ENCODE results near the gene FBXO31. TPM values are rescaled to one million over a fixed set of nuclear protein-coding genes. Genes with fewer than 3 reads are reported as not detected.

FBXO31 gene
- total and polyA plus RNA-seq, 2 of the 8 experiments (the other 6 are each of a cell fraction or from before 2014, with no cell fraction given): 8.3 to 21.6 TPM

- peaks cover 5 to 51% (median 31%) of the 10 kb centered on the region in 4 experiments; a peak in 7 of 8 replicates for H3K36me3 ChIP-seq (ENCODE audit: control insufficient read depth in 2 of 4, insufficient read depth in 4 of 4, low read length in 3 of 4)
- H3K4ac ChIP-seq (replicated peaks; ENCODE audit: insufficient read length, low read depth, low read length): no peak overlapping the region
- no peaks in the 10 kb centered on the region for H3K27me3 ChIP-seq (replicated peaks in 1 of 4; ENCODE audit: control insufficient read depth in 3 of 4, extremely low read depth in 1 of 4, insufficient read depth in 3 of 4, low read length in 3 of 4)
- H2BK12ac ChIP-seq (ENCODE audit: low read depth, low read length): no peak overlapping the region
- FAIRE-seq (no peak), DNase-seq (ENCODE audit: low read depth in 1 of 2, low spot score in 2 of 2) (no peak)
- H2BK15ac ChIP-seq (ENCODE audit: low read length): no peak overlapping the region
- H3K9me3 ChIP-seq (ENCODE audit: insufficient read depth in 2 of 2, low read depth in 1 of 2, low read length in 1 of 2): no peaks in the 10 kb centered on the region
- no peak overlapping the region for H3K9ac ChIP-seq (replicated peaks in 1 of 4; ENCODE audit: extremely low read depth in 1 of 4, low read depth in 3 of 4, low read length in 3 of 4)
- ChIA-PET POLR2A (ENCODE audit: partially characterized antibody) (no interaction called here), CTCF (ENCODE audit: partially characterized antibody) (interaction anchor here (0.6 to 1.7 kb wide), 4 partner anchors 17 to 271 kb away, joined by 3 to 6 read pairs (median 4); no protein-coding TSS in a partner anchor)
- no peak overlapping the region for H3K23ac ChIP-seq (ENCODE audit: insufficient read length)
- H3K23me2 ChIP-seq (ENCODE audit: low read depth, low read length): no peaks in the 10 kb centered on the region
- no peak overlapping the region for H3K18ac ChIP-seq (ENCODE audit: extremely low read depth, low read length)
- no peak overlapping the region for H4K8ac ChIP-seq (ENCODE audit: extremely low read depth, insufficient read depth, low read length)
- H3K27ac ChIP-seq (ENCODE audit: low read depth, low read length): no peak overlapping the region
- H3K4me3 ChIP-seq (ENCODE audit: extremely low read depth in 1 of 4, insufficient read depth in 2 of 4, low read depth in 3 of 4, low read length in 4 of 4): no peak overlapping the region
- WGBS, 2 experiments (ENCODE audit: extremely low coverage in 1 of 2, insufficient coverage in 1 of 2, insufficient read length in 1 of 2, insufficient replicate concordance in 2 of 2, low coverage in 1 of 2, low lambda C conversion rate in 2 of 2, missing lambda C conversion rate in 1 of 2): 91% methylated on average over 14 of the region's 14 CpGs; no CpG with 5 or more reads in 1 of the 2 experiments
- no peak overlapping the region for H2BK5ac ChIP-seq (ENCODE audit: low read depth, low read length)
- H3K79me2 ChIP-seq (ENCODE audit: control insufficient read depth in 1 of 2, insufficient read depth in 2 of 2, low read length in 2 of 2): no peaks in the 10 kb centered on the region
- peaks cover 0 to 7% of the 10 kb centered on the region in 2 experiments for H4K20me1 ChIP-seq (replicated peaks in 1 of 2; ENCODE audit: control insufficient read depth in 1 of 2, insufficient read depth in 2 of 2, low read length in 2 of 2)
- no peak overlapping the region for H2BK120ac ChIP-seq (replicated peaks; ENCODE audit: low read depth, low read length)
- no peak overlapping the region for H3K14ac ChIP-seq (ENCODE audit: insufficient read length)
- TF ChIP-seq TAF1 (IDR thresholded peaks at IDR 0.05; ENCODE audit: low read depth, low read length) (no peak), TCF12 (IDR thresholded peaks at IDR 0.05; ENCODE audit: low read depth, low read length) (no peak), CBX8 (IDR thresholded peaks at IDR 0.05; ENCODE audit: borderline replicate concordance, low read depth, low read length) (no peak), EZH2 (IDR thresholded peaks at IDR 0.05; ENCODE audit: low read depth, low read length, severe bottlenecking) (no peak), RAD21 (IDR thresholded peaks at IDR 0.05 in 1 of 2, conservative IDR thresholded peaks at IDR 0.05 in 1 of 2; ENCODE audit: low read depth in 2 of 2, low read length in 2 of 2) (peak; percentile 11 to 18; a peak in 2 of 4 replicates), CHD2 (IDR thresholded peaks at IDR 0.05; ENCODE audit: low read length) (no peak), RBBP5 (IDR thresholded peaks at IDR 0.05; ENCODE audit: borderline replicate concordance, low read depth, low read length) (no peak), TBP (IDR thresholded peaks at IDR 0.05; ENCODE audit: low read depth, low read length) (no peak), CTCF (IDR thresholded peaks at IDR 0.05; ENCODE audit: control extremely low read depth in 1 of 3, insufficient read depth in 1 of 3, low read depth in 1 of 3, low read length in 3 of 3) (peak; percentile 19 to 50 (median 50); a peak in 3 of 4 replicates)
- no peaks in the 10 kb centered on the region; the same call in 1 of the 2 replicates for H3K79me1 ChIP-seq (ENCODE audit: low read depth, low read length)
- H3K4me1 ChIP-seq (replicated peaks in 1 of 4; ENCODE audit: control insufficient read depth in 3 of 4, insufficient read depth in 4 of 4, low read length in 3 of 4): no peaks in the 10 kb centered on the region
- no peak overlapping the region for H2BK20ac ChIP-seq (ENCODE audit: low read length)
- H2AFZ ChIP-seq (ENCODE audit: low read length): no peak overlapping the region
- H4K91ac ChIP-seq (replicated peaks; ENCODE audit: insufficient read length, low read length): no peak overlapping the region
- H3K4me2 ChIP-seq (ENCODE audit: insufficient read depth in 1 of 2, low read depth in 2 of 2, low read length in 2 of 2): no peak overlapping the region
- no peak overlapping the region for H3K56ac ChIP-seq (replicated peaks; ENCODE audit: insufficient read length, low read depth, low read length)
- H4K5ac ChIP-seq (ENCODE audit: insufficient read length, low read depth, low read length): no peak overlapping the region
- H2AK5ac ChIP-seq (ENCODE audit: low read depth, low read length): no peak overlapping the region
Observed at GRCh38 chr16:87410968-87411367, 27.4 kb upstream of the FBXO31 start.

All from H1 (cell line).